Measurements from ENCODE around the gene UBN1. TPM values are rescaled to one million over a fixed set of nuclear protein-coding genes. Genes with fewer than 3 reads are reported as not detected.
"Not testable (repeated sequence)": the region's sequence is repeated elsewhere in the genome, so short reads cannot be mapped to it uniquely, and the experiment has no call there.

Gene UBN1
- total RNA-seq, 1 donor from 2014 or later = 45.3 TPM

GRCh38 chr16:4894276-4895150 is 47.2 kb downstream of the UBN1 start:
- H3K4me3 Mint-ChIP-seq (ENCODE audit: unreplicated experiment) = no peak overlapping the region
- Histone ChIP-seq H3K9ac (ENCODE audit: low read length) (no peak overlapping the region), H3K4me3 (ENCODE audit: insufficient read depth, low read depth, low read length) (no peak overlapping the region), H3K9me3 (ENCODE audit: insufficient read depth, low read depth, low read length) (no peaks in the 10 kb centered on the region), H3K27me3 (ENCODE audit: insufficient read depth, low read length) (no peaks in the 10 kb centered on the region), H3K27ac (ENCODE audit: low read depth, low read length) (no peak overlapping the region), H3K4me1 (ENCODE audit: insufficient read depth, low read length) (peaks cover 11% of the 10 kb centered on the region), H3K4me2 (ENCODE audit: low read length) (no peak overlapping the region), H3K36me3 (ENCODE audit: insufficient read depth, low read length) (no peaks in the 10 kb centered on the region), H4K20me1 (ENCODE audit: insufficient read depth, low read length) (peaks cover 5% of the 10 kb centered on the region), H2AFZ (ENCODE audit: low read depth, low read length) (no peak overlapping the region), H3K79me2 (ENCODE audit: insufficient read depth, low read length) (no peaks in the 10 kb centered on the region)
- H3K27me3 Mint-ChIP-seq (ENCODE audit: low read depth, unreplicated experiment) = no peaks in the 10 kb centered on the region
- H3K27ac Mint-ChIP-seq (ENCODE audit: unreplicated experiment) = no peak overlapping the region
- no peak for DNase-seq (ENCODE audit: low read depth)
- no peak for TF ChIP-seq CTCF (IDR thresholded peaks at IDR 0.05; ENCODE audit: insufficient read depth, low read depth, low read length)
- no peak for TF ChIP-seq EZH2 (IDR thresholded peaks at IDR 0.05; ENCODE audit: insufficient read depth, low read length)
- no peaks in the 10 kb centered on the region for H3K4me1 Mint-ChIP-seq (ENCODE audit: low read depth, unreplicated experiment)
- peaks cover 4% of the 10 kb centered on the region for H3K9me3 Mint-ChIP-seq (ENCODE audit: unreplicated experiment)
- no peak for FAIRE-seq
- H3K36me3 Mint-ChIP-seq (ENCODE audit: low read depth, unreplicated experiment) = peaks cover 9% of the 10 kb centered on the region

DNA sequence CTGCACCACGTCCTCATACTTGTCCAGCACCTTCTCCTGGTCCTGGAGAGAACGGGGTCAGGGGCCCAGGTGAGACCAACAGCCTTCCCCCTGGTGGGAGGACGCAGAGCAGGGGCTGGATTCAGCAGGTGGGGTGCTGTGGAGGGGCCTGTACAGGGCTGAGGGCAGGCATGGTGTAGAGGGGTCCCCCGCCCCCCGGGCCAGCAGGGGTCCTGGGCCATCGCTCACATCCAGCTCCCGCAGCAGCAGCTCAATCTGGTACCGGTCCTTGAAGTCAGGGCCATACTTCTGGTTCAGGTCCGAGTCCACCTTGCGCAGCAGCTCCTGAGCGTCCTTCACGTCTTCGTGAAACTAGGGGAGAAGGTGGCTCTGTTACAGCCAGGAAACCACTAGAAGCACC is 48.1 kb downstream of the UBN1 start:
- H3K27ac Mint-ChIP-seq (ENCODE audit: unreplicated experiment) = no peak overlapping the region
- H3K4me3 Mint-ChIP-seq (ENCODE audit: unreplicated experiment) = no peak overlapping the region
- peaks cover 5% of the 10 kb centered on the region for H4K20me1 ChIP-seq (ENCODE audit: insufficient read depth, low read length)
- no peaks in the 10 kb centered on the region for H3K4me1 Mint-ChIP-seq (ENCODE audit: low read depth, unreplicated experiment)
- no peak overlapping the region for H3K27ac ChIP-seq (ENCODE audit: low read depth, low read length)
- no peaks in the 10 kb centered on the region for H3K36me3 ChIP-seq (ENCODE audit: insufficient read depth, low read length)
- H2AFZ ChIP-seq (ENCODE audit: low read depth, low read length) = no peak overlapping the region
- H3K27me3 Mint-ChIP-seq (ENCODE audit: low read depth, unreplicated experiment) = peaks cover 3% of the 10 kb centered on the region
- FAIRE-seq (no peak), DNase-seq (ENCODE audit: low read depth) (no peak)
- TF ChIP-seq EZH2 (IDR thresholded peaks at IDR 0.05; ENCODE audit: insufficient read depth, low read length) = no peak
- TF ChIP-seq CTCF (IDR thresholded peaks at IDR 0.05; ENCODE audit: insufficient read depth, low read depth, low read length) = no peak
- H3K9ac ChIP-seq (ENCODE audit: low read length) = no peak overlapping the region
- H3K4me2 ChIP-seq (ENCODE audit: low read length) = no peak overlapping the region
- H3K9me3 ChIP-seq (ENCODE audit: insufficient read depth, low read depth, low read length) = no peaks in the 10 kb centered on the region
- H3K27me3 ChIP-seq (ENCODE audit: insufficient read depth, low read length) = no peaks in the 10 kb centered on the region
- H3K4me1 ChIP-seq (ENCODE audit: insufficient read depth, low read length) = peaks cover 11% of the 10 kb centered on the region
- no peaks in the 10 kb centered on the region for H3K79me2 ChIP-seq (ENCODE audit: insufficient read depth, low read length)
- H3K9me3 Mint-ChIP-seq (ENCODE audit: unreplicated experiment) = peaks cover 4% of the 10 kb centered on the region
- no peak overlapping the region for H3K4me3 ChIP-seq (ENCODE audit: insufficient read depth, low read depth, low read length)
- peaks cover 9% of the 10 kb centered on the region for H3K36me3 Mint-ChIP-seq (ENCODE audit: low read depth, unreplicated experiment)

- not testable (repeated sequence) for H3K9me3 ChIP-seq (ENCODE audit: insufficient read depth, low read depth, low read length); H3K4me1 Mint-ChIP-seq (ENCODE audit: low read depth, unreplicated experiment); H3K9ac ChIP-seq (ENCODE audit: low read length); H3K4me2 ChIP-seq (ENCODE audit: low read length); H3K36me3 Mint-ChIP-seq (ENCODE audit: low read depth, unreplicated experiment); H4K20me1 ChIP-seq (ENCODE audit: insufficient read depth, low read length); H3K27ac ChIP-seq (ENCODE audit: low read depth, low read length); H3K27me3 ChIP-seq (ENCODE audit: insufficient read depth, low read length); H3K9me3 Mint-ChIP-seq (ENCODE audit: unreplicated experiment); H3K79me2 ChIP-seq (ENCODE audit: insufficient read depth, low read length); DNase-seq (ENCODE audit: low read depth); H3K27ac Mint-ChIP-seq (ENCODE audit: unreplicated experiment); H3K36me3 ChIP-seq (ENCODE audit: insufficient read depth, low read length); H3K27me3 Mint-ChIP-seq (ENCODE audit: low read depth, unreplicated experiment); H2AFZ ChIP-seq (ENCODE audit: low read depth, low read length); H3K4me3 ChIP-seq (ENCODE audit: insufficient read depth, low read depth, low read length); FAIRE-seq; H3K4me3 Mint-ChIP-seq (ENCODE audit: unreplicated experiment)
- H3K4me1 ChIP-seq (ENCODE audit: insufficient read depth, low read length) = peaks cover 11% of the 10 kb centered on the region
These were observed 49.5 kb downstream of the UBN1 start for GRCh38 chr16:4896761-4897160.
